ENCODE data around the gene G3BP2. TPM values are rescaled to one million over a fixed set of nuclear protein-coding genes. Genes with fewer than 3 reads are reported as not detected.

The G3BP2 gene
- total and polyA plus RNA-seq, 2 of the 13 experiments (the other 11 are each of a cell fraction or from before 2014, with no cell fraction given) = 51.7 to 179 TPM

GRCh38 chr4:75702919-75703411 is 29.8 kb upstream of the G3BP2 start (continued):
- TF ChIP-seq DMAP1 (CRISPR knock-in tag; IDR thresholded peaks at IDR 0.05) = peak; percentile 53; the same call in 1 of the 2 replicates
- TF ChIP-seq POLR2AphosphoS5 (IDR thresholded peaks at IDR 0.05; ENCODE audit: low read depth, low read length) = peak; percentile 76
- peak; percentile 64; the same call in 1 of the 2 replicates for TF ChIP-seq CEBPB (IDR thresholded peaks at IDR 0.05; ENCODE audit: borderline replicate concordance, low read depth, low read length)
- TF ChIP-seq SOX5 (CRISPR knock-in tag; IDR thresholded peaks at IDR 0.05; ENCODE audit: borderline replicate concordance) = peak; percentile 45; the same call in 1 of the 2 replicates
- peak; percentile 28; the same call in 1 of the 2 replicates for TF ChIP-seq ZSCAN5A (CRISPR knock-in tag; IDR thresholded peaks at IDR 0.05; ENCODE audit: borderline replicate concordance)
- peak; percentile 67; the same call in 1 of the 2 replicates for TF ChIP-seq SPEN (CRISPR knock-in tag; IDR thresholded peaks at IDR 0.05; ENCODE audit: low read depth)
- TF ChIP-seq XRCC5 (optimal IDR thresholded peaks at IDR 0.05; ENCODE audit: low read length) = peak; percentile 30
- peak; percentile 44; the same call in 1 of the 2 replicates for TF ChIP-seq ARNT2 (CRISPR knock-in tag; IDR thresholded peaks at IDR 0.05; ENCODE audit: low read depth)
- TF ChIP-seq ZNF557 (CRISPR knock-in tag; IDR thresholded peaks at IDR 0.05) = 0 out of 2 replicates have a peak, but pooled peaks have one; percentile 33
- TF ChIP-seq HMG20A (CRISPR knock-in tag; IDR thresholded peaks at IDR 0.05; ENCODE audit: borderline replicate concordance) = no peak; the same call in 1 of the 2 replicates
- peak; percentile 54; the same call in 1 of the 2 replicates for TF ChIP-seq RXRB (CRISPR knock-in tag; IDR thresholded peaks at IDR 0.05; ENCODE audit: borderline replicate concordance)
- TF ChIP-seq HNF4G (IDR thresholded peaks at IDR 0.05; ENCODE audit: borderline replicate concordance, low read depth, low read length) = peak; percentile 44; the same call in 1 of the 2 replicates
- no peak for TF ChIP-seq HNF4G (CRISPR knock-in tag; IDR thresholded peaks at IDR 0.05; ENCODE audit: borderline replicate concordance, low read depth)
- TF ChIP-seq FOXA3 (CRISPR knock-in tag; IDR thresholded peaks at IDR 0.05) = peak; percentile 52; the same call in 1 of the 2 replicates
- peak; percentile 85 for TF ChIP-seq MIXL1 (CRISPR knock-in tag; IDR thresholded peaks at IDR 0.05)
- peak; percentile 63 for TF ChIP-seq PPARG (CRISPR knock-in tag; conservative IDR thresholded peaks at IDR 0.05)
- peak; percentile 67; the same call in 1 of the 2 replicates for TF ChIP-seq NCOR1 (IDR thresholded peaks at IDR 0.05; ENCODE audit: borderline replicate concordance, low read length)
- TF ChIP-seq PAXIP1 (CRISPR knock-in tag; conservative IDR thresholded peaks at IDR 0.05) = peak; percentile 88
- TF ChIP-seq HMGXB4 (CRISPR knock-in tag; IDR thresholded peaks at IDR 0.05; ENCODE audit: borderline replicate concordance in 1 of 2, low read depth in 1 of 2) = 0 out of 4 replicates have a peak, but pooled peaks of 1 of the 2 experiments have one; percentile 34
- TF ChIP-seq MED1 (CRISPR knock-in tag; IDR thresholded peaks at IDR 0.05) = peak; percentile 58; the same call in 1 of the 2 replicates
- TF ChIP-seq TFDP1 (CRISPR knock-in tag; IDR thresholded peaks at IDR 0.05; ENCODE audit: borderline replicate concordance) = no peak
- no peak for TF ChIP-seq ZBTB7A (CRISPR knock-in tag; IDR thresholded peaks at IDR 0.05)

Measured in HepG2 (cell line).